A549 (cell line): ENCODE results near the gene CXADR. TPM values are rescaled to one million over a fixed set of nuclear protein-coding genes. Genes with fewer than 3 reads are reported as not detected.

Experiments used
- ATAC-seq, 2 experiments: fragments of 200-7000 bp in 1 of 2; fragments of >200 bp in 1 of 2; cut with Nextera tagmentation in 1 of 2; cut with Tn5 transposase in 1 of 2; 3 replicates each; pipeline versions ENCODE4 v1.8.0 to v1.9.1; 2018 to 2020; ENCODE audit warnings: mild to moderate bottlenecking in 1 of 2, moderate library complexity in 1 of 2
- CTCF ChIA-PET: fragments of 300-600 bp; sonication (Branson Sonifier 250); formaldehyde crosslinking; extraction: SDS; loops from one replicate; lab custom pipeline; 2021; ENCODE audit warnings: antibody characterized with exemption, inconsistent platforms; lab: Yijun Ruan, JAX
- POLR2A ChIA-PET: fragments of 350-600 bp; formaldehyde crosslinking; extraction: SDS; loops from one replicate; lab custom pipeline; 2021; ENCODE audit warnings: antibody characterized with exemption, inconsistent platforms; lab: Yijun Ruan, JAX
- DNase-seq, 2 experiments: peaks; one replicate each; pipeline versions ENCODE4 v3.0.0 to v3.0.0-alpha.2; 2011 to 2016; ENCODE audit warnings: low read depth in 1 of 2, low spot score in 1 of 2
- FAIRE-seq: peaks from 2 replicates; lab custom pipeline; 2011; peaks lifted over from hg19 to GRCh38; lab: Jason Lieb, UNC
- H3K27ac ChIP-seq, 2 experiments: fragments of >200 bp; sonication (Bioruptor Twin); formaldehyde crosslinking; 3 replicates each; pipeline ENCODE4 v1.5.1; 2016 to 2017
- H3K4me1 ChIP-seq: fragments of >200 bp; sonication (Bioruptor Twin); formaldehyde crosslinking; 3 replicates; pipeline ENCODE4 v1.6.1; 2016
- H3K4me2 ChIP-seq: fragments of >200 bp; sonication (Bioruptor Twin); formaldehyde crosslinking; 3 replicates; pipeline ENCODE4 v1.6.1; 2016
- H3K4me3 ChIP-seq: fragments of >200 bp; sonication (Bioruptor Twin); formaldehyde crosslinking; 3 replicates; pipeline ENCODE4 v1.5.1; 2016
- H3K9me3 ChIP-seq: fragments of >200 bp; sonication (Bioruptor Twin); formaldehyde crosslinking; 3 replicates; pipeline ENCODE4 v1.6.1; 2016
- CEBPB ChIP-seq, 2 experiments: fragments of >200 bp in 1 of 2; sonication (Bioruptor Twin) in 1 of 2; formaldehyde crosslinking in 1 of 2; IDR thresholded peaks; 2 replicates each; pipeline ENCODE4 v1.6.1; 2012 to 2016
- CHD2 ChIP-seq: fragments of 150-350 bp; IDR thresholded peaks from 2 replicates; pipeline ENCODE4 v1.6.1; 2014; ENCODE audit warnings: low read length; ENCODE audit not compliant: partially characterized antibody
- CHD4 ChIP-seq: fragments of 200-600 bp; sonication (generic); IDR thresholded peaks from 2 replicates; pipeline ENCODE4 v1.6.1; 2016; ENCODE audit warnings: antibody characterized with exemption, mild to moderate bottlenecking, borderline replicate concordance
- ESRRA ChIP-seq: fragments of 150-350 bp; IDR thresholded peaks from 2 replicates; pipeline ENCODE4 v1.6.1; 2014; ENCODE audit warnings: mild to moderate bottlenecking, low read length, borderline replicate concordance
- FOSB ChIP-seq: fragments of 250-450 bp; sonication (Bioruptor Pico); IDR thresholded peaks from 2 replicates; pipeline ENCODE4 v1.5.0; 2020; ENCODE audit warnings: mild to moderate bottlenecking, moderate library complexity
- FOSL2 ChIP-seq, 2 experiments: fragments of 450-650 bp in 1 of 2; fragments of >200 bp in 1 of 2; sonication (Bioruptor Twin) in 1 of 2; formaldehyde crosslinking; IDR thresholded peaks; 2 replicates each; pipeline versions ENCODE4 v1.5.0 to v1.6.1; 2016 to 2020; ENCODE audit warnings: mild to moderate bottlenecking in 1 of 2, moderate library complexity in 1 of 2
- GATA3 ChIP-seq: IDR thresholded peaks from 2 replicates; pipeline ENCODE4 v1.6.1; 2012; ENCODE audit warnings: borderline replicate concordance
- HDAC2 ChIP-seq: fragments of 200-600 bp; sonication (generic); IDR thresholded peaks from 2 replicates; pipeline ENCODE4 v1.6.1; 2016
- HES2 ChIP-seq: fragments of >200 bp; sonication (Bioruptor Twin); formaldehyde crosslinking; IDR thresholded peaks from 2 replicates; pipeline ENCODE4 v1.6.1; 2016
- JUN ChIP-seq, 2 experiments: fragments of >200 bp; sonication (Bioruptor Twin); formaldehyde crosslinking; IDR thresholded peaks; 2 replicates in 1 of 2; 3 replicates in 1 of 2; pipeline ENCODE4 v1.6.1; 2016 to 2017
- JUNB ChIP-seq: fragments of >200 bp; sonication (Bioruptor Twin); formaldehyde crosslinking; IDR thresholded peaks from 2 replicates; pipeline ENCODE4 v1.6.1; 2016
- KDM1A ChIP-seq: fragments of 200-600 bp; sonication (generic); IDR thresholded peaks from 2 replicates; pipeline ENCODE4 v1.6.1; 2016; ENCODE audit warnings: low read depth, mild to moderate bottlenecking
- KDM5A ChIP-seq: fragments of 200-600 bp; sonication (generic); IDR thresholded peaks from 2 replicates; pipeline ENCODE4 v1.6.1; 2016; ENCODE audit warnings: antibody characterized with exemption, mild to moderate bottlenecking
- MAX ChIP-seq: IDR thresholded peaks from 2 replicates; pipeline ENCODE4 v1.6.1; 2012
- MAZ ChIP-seq: fragments of 150-350 bp; IDR thresholded peaks from 2 replicates; pipeline ENCODE4 v1.6.1; 2014; ENCODE audit warnings: antibody characterized with exemption, low read depth, low read length, borderline replicate concordance
- POLR2A ChIP-seq: IDR thresholded peaks from 2 replicates; pipeline ENCODE4 v1.6.1; 2012; ENCODE audit warnings: mild to moderate bottlenecking, low read length
- RFX5 ChIP-seq: fragments of 450-650 bp; IDR thresholded peaks from 2 replicates; pipeline ENCODE4 v1.7.1; 2014; ENCODE audit warnings: antibody characterized with exemption, mild to moderate bottlenecking, moderate library complexity
- RNF2 ChIP-seq: fragments of 200-600 bp; sonication (generic); IDR thresholded peaks from 2 replicates; pipeline ENCODE4 v1.6.1; 2016; ENCODE audit warnings: low read depth, mild to moderate bottlenecking, antibody characterized with exemption, moderate library complexity, borderline replicate concordance
- SMC3 ChIP-seq: fragments of >200 bp; sonication (Bioruptor Twin); formaldehyde crosslinking; IDR thresholded peaks from 3 replicates; pipeline ENCODE4 v1.6.1; 2018; ENCODE audit warnings: inconsistent platforms
- TP53 ChIP-seq: fragments of 250-450 bp; sonication (Bioruptor Pico); IDR thresholded peaks from 2 replicates; pipeline ENCODE4 v1.5.0; 2021; ENCODE audit warnings: mild to moderate bottlenecking, moderate library complexity
- ZFP36 ChIP-seq: fragments of 450-650 bp; IDR thresholded peaks from 2 replicates; pipeline ENCODE4 v1.6.1; 2014; ENCODE audit warnings: borderline replicate concordance; ENCODE audit not compliant: partially characterized antibody
- ZNF302 ChIP-seq: fragments of 250-450 bp; sonication (Bioruptor Pico); IDR thresholded peaks from 2 replicates; pipeline ENCODE4 v1.9.0; 2021; ENCODE audit warnings: inconsistent platforms, mild to moderate bottlenecking, moderate library complexity
- ZSCAN20 ChIP-seq: fragments of 250-450 bp; sonication (Bioruptor Pico); IDR thresholded peaks from 2 replicates; pipeline ENCODE4 v1.8.0; 2022; ENCODE audit warnings: mild to moderate bottlenecking, moderate library complexity
- WGBS: methylation state at CpG from one replicate; pipeline ENCODE4 v1.1.6; 2017; ENCODE audit errors: missing lambda C conversion rate; 5-methylcytosine and 5-hydroxymethylcytosine counted together
- polyA plus RNA-seq, 4 experiments: library from polyadenylated mRNA; depleted of rRNA in 3 of 4; stranded (reverse); fragments of >200 nt; fragmentation: RNase III in 1 of 4; extraction: RNeasy Plus Mini Kit Qiagen cat#74134 plus additional on column Dnase treatment in 1 of 4; gene quantifications; 2 replicates in 3 of 4; 3 replicates in 1 of 4; pipeline ENCODE4 v1.2.3, GENCODE V29; 2011 to 2017
- TF ChIP-seq, protein P1 (sequence below): fragments of 150-350 bp; IDR thresholded peaks from 2 replicates; pipeline ENCODE4 v1.6.1; 2014; ENCODE audit warnings: low read depth, mild to moderate bottlenecking, low read length
- TF ChIP-seq, protein P2 (sequence below): IDR thresholded peaks from 2 replicates; pipeline ENCODE4 v1.6.1; 2012
- TF ChIP-seq, protein P3 (sequence below): fragments of 250-450 bp; sonication (Bioruptor Pico); IDR thresholded peaks from 2 replicates; pipeline ENCODE4 v1.5.0; 2020; ENCODE audit warnings: low read depth, mild to moderate bottlenecking, moderate library complexity

The CXADR gene
- polyA plus RNA-seq, 2 of the 4 experiments (the other 2 are of a cell fraction), result 7.7 to 21.7 TPM

DNA sequence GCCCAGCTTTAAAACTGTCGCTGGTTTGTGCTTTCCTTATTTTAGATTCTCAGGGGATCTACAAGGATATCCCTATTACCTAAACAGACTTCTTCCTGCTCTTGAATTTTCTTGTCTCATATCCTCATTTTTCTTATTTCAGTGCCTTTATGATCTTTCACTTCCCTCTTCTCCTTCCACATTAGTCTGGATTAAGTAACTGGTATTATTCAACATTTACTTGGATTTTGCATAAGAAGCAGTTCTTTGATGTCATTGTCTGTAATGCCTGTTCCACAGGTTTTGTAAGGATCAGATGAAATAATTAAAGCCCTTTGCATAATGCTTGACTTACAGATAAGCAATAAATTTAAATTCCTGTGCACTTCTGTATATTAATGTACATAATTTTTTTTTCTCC, 26.5 kb downstream of the CXADR start:
- ChIA-PET CTCF (no interaction called here), POLR2A (no interaction called here)
- DNase-seq (no peak), ATAC-seq (no peak), FAIRE-seq (no peak)
- no peak overlapping the region for H3K4me3 ChIP-seq
- H3K9me3 ChIP-seq, result no peaks in the 10 kb centered on the region
- WGBS, result 100% methylated on average over 1 of the region's 1 CpG
- no peak for TF ChIP-seq TP53 (CRISPR knock-in tag)
- TF ChIP-seq FOSL2 (IDR thresholded peaks at IDR 0.05), result no peak
- no peak for TF ChIP-seq FOSL2 (CRISPR knock-in tag; IDR thresholded peaks at IDR 0.05)
- no peak overlapping the region for H3K27ac ChIP-seq
- H3K4me1 ChIP-seq, result peaks cover 35% of the 10 kb centered on the region; the same call in 2 of the 3 replicates
- H3K4me2 ChIP-seq, result no peak overlapping the region

DNA sequence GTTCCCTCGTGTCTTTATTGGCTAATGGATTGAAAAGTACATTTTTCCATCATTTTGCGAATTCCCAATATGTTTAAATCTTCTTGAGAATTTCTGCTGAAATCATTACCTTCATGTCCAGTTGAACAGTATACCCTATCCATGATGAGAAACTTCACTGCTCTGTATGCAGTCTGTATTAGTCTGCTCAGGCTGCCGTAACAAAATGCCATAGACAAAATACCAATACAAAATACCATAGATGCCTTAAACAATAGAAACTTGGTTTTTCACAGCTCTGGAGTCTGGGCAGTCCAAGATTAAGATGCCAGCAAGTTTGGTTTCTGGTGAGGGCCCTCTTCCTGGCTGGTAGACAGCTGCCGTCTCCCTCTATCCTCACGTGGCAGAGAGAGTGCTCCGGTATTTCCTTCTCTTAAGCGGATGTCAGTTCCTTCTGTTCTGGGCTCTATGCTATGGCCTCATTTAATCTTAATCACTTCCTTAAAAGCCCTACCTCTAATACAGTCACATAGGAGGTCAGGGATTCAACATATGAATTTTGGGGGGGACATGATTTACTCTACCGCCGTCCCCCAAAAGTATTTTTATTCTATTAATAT, 27.0 kb downstream of the CXADR start:
- ChIA-PET CTCF (no interaction called here), POLR2A (no interaction called here)
- 94% methylated on average over 9 of the region's 9 CpGs for WGBS
- DNase-seq, result no peak
- no peak overlapping the region for H3K4me3 ChIP-seq
- no peak overlapping the region for H3K4me2 ChIP-seq
- no peak for ATAC-seq
- H3K4me1 ChIP-seq, result peaks cover 35% of the 10 kb centered on the region; the same call in 2 of the 3 replicates
- H3K27ac ChIP-seq, result no peak overlapping the region
- no peak for FAIRE-seq
- no peak for TF ChIP-seq JUN (IDR thresholded peaks at IDR 0.05)
- TF ChIP-seq, protein P1, sequence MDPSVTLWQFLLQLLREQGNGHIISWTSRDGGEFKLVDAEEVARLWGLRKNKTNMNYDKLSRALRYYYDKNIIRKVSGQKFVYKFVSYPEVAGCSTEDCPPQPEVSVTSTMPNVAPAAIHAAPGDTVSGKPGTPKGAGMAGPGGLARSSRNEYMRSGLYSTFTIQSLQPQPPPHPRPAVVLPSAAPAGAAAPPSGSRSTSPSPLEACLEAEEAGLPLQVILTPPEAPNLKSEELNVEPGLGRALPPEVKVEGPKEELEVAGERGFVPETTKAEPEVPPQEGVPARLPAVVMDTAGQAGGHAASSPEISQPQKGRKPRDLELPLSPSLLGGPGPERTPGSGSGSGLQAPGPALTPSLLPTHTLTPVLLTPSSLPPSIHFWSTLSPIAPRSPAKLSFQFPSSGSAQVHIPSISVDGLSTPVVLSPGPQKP, result no peak
- TF ChIP-seq POLR2A, result no peak
- no peak for TF ChIP-seq SMC3
- TF ChIP-seq CHD4, result no peak
- no peak for TF ChIP-seq FOSL2 (IDR thresholded peaks at IDR 0.05)
- no peak for TF ChIP-seq FOSL2 (CRISPR knock-in tag; IDR thresholded peaks at IDR 0.05)
- no peak for TF ChIP-seq ESRRA
- no peak for TF ChIP-seq ZFP36
- TF ChIP-seq JUNB, result no peak
- TF ChIP-seq FOSB (CRISPR knock-in tag), result no peak
- no peak for TF ChIP-seq HDAC2
- no peak for TF ChIP-seq KDM5A
- no peak for TF ChIP-seq MAX
- TF ChIP-seq, protein P2, sequence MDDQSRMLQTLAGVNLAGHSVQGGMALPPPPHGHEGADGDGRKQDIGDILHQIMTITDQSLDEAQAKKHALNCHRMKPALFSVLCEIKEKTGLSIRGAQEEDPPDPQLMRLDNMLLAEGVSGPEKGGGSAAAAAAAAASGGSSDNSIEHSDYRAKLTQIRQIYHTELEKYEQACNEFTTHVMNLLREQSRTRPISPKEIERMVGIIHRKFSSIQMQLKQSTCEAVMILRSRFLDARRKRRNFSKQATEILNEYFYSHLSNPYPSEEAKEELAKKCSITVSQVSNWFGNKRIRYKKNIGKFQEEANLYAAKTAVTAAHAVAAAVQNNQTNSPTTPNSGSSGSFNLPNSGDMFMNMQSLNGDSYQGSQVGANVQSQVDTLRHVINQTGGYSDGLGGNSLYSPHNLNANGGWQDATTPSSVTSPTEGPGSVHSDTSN, result no peak
- TF ChIP-seq ZSCAN20 (CRISPR knock-in tag), result no peak
- no peak for TF ChIP-seq TP53 (CRISPR knock-in tag)
- no peak for TF ChIP-seq CHD2
- no peak for TF ChIP-seq GATA3
- TF ChIP-seq ZNF302 (CRISPR knock-in tag), result no peak
- TF ChIP-seq CEBPB (IDR thresholded peaks at IDR 0.05), result no peak
- H3K9me3 ChIP-seq, result no peaks in the 10 kb centered on the region

DNA sequence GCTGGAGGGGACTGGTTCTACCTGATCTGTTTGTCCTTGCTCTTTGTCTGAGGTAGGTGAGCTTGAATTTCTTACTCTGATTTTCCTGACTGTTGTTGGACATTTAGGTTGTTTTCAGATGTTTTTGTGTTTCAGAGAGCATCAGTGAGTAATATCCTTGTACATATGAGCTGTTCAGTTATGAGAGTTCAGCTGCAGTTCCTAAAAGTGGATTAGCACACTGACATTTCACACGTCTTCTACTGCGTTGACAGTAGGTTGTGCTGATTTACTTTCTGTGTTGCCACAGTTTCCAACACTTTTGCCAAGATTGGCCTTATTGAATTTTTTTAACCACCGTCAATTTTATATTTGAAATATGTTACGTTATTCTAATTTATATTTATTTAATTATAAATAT, 27.7 kb downstream of the CXADR start:
- no peak for ATAC-seq
- POLR2A ChIA-PET, result no interaction called here
- no peaks in the 10 kb centered on the region for H3K9me3 ChIP-seq
- H3K27ac ChIP-seq, result no peak overlapping the region
- DNase-seq, result no peak
- H3K4me2 ChIP-seq, result no peak overlapping the region
- no peak for FAIRE-seq
- H3K4me3 ChIP-seq, result no peak overlapping the region
- whole genome bisulfite sequencing, result 95% methylated on average over 4 of the region's 4 CpGs
- peaks cover 35% of the 10 kb centered on the region; the same call in 2 of the 3 replicates for H3K4me1 ChIP-seq
- CTCF ChIA-PET, result no interaction called here
- no peak for TF ChIP-seq HES2
- no peak for TF ChIP-seq RNF2
- TF ChIP-seq RFX5, result no peak
- TF ChIP-seq, protein P3, sequence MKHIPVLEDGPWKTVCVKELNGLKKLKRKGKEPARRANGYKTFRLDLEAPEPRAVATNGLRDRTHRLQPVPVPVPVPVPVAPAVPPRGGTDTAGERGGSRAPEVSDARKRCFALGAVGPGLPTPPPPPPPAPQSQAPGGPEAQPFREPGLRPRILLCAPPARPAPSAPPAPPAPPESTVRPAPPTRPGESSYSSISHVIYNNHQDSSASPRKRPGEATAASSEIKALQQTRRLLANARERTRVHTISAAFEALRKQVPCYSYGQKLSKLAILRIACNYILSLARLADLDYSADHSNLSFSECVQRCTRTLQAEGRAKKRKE (CRISPR knock-in tag), result no peak
- TF ChIP-seq SMC3, result no peak
- no peak for TF ChIP-seq MAZ
- no peak for TF ChIP-seq KDM1A
- no peak for TF ChIP-seq ESRRA
